Astrocyte (in vitro differentiated cells and primary cell): ENCODE measurements around the gene HTR7.
"Not testable (repeated sequence)": the region's sequence is repeated elsewhere in the genome, so short reads cannot be mapped to it uniquely, and the experiment has no call there.

ENCODE experiments used
- EZH2 ChIP-seq: IDR thresholded peaks from 2 replicates; pipeline ENCODE4 v1.6.1; 2012; ENCODE audit warnings: mild to moderate bottlenecking, low read length, inconsistent platforms; ENCODE audit not compliant: insufficient read depth
- TF ChIP-seq, protein P1 (sequence below): IDR thresholded peaks from 2 replicates; pipeline ENCODE4 v1.5.1; 2011; ENCODE audit warnings: low read depth, mild to moderate bottlenecking, inconsistent platforms, low read length, moderate library complexity; ENCODE audit not compliant: insufficient read depth

DNA sequence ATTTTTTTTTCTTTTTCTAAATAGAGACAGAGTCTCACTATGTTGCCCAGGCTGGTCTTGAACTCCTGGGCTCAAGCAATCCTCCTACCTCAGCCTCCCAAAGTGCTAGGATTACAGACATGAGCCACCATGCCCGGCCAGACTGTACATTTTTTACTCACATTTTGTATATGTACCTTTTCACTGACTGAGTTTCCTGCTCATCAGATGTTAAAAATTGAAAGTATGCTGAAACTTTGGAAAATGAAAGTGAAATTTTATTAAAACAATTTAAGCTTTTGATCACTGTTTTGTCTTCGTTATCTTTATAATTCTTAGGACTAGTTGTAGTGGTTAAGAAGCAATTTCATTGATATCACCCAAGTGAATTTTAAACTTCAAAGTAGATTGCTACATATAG lies 39.1 kb upstream of the HTR7 start:
- TF ChIP-seq, protein P1, sequence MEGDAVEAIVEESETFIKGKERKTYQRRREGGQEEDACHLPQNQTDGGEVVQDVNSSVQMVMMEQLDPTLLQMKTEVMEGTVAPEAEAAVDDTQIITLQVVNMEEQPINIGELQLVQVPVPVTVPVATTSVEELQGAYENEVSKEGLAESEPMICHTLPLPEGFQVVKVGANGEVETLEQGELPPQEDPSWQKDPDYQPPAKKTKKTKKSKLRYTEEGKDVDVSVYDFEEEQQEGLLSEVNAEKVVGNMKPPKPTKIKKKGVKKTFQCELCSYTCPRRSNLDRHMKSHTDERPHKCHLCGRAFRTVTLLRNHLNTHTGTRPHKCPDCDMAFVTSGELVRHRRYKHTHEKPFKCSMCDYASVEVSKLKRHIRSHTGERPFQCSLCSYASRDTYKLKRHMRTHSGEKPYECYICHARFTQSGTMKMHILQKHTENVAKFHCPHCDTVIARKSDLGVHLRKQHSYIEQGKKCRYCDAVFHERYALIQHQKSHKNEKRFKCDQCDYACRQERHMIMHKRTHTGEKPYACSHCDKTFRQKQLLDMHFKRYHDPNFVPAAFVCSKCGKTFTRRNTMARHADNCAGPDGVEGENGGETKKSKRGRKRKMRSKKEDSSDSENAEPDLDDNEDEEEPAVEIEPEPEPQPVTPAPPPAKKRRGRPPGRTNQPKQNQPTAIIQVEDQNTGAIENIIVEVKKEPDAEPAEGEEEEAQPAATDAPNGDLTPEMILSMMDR: not testable (repeated sequence)
- not testable (repeated sequence) for TF ChIP-seq EZH2
